GM23338 (cell line): ENCODE measurements around the gene ZNF76. TPM values are rescaled to one million over a fixed set of nuclear protein-coding genes. Genes with fewer than 3 reads are reported as not detected.

Experiments
- ATAC-seq: fragments of 200-7000 bp; cut with Tn5 transposase; 3 replicates; pipeline ENCODE4 v1.9.1; 2020
- DNase-seq: peaks from one replicate; pipeline ENCODE4 v3.0.0-alpha.2; 2015; ENCODE audit warnings: low spot score
- H2AFZ ChIP-seq: fragments of 200-600 bp; sonication (generic); 2 replicates; pipeline ENCODE4 v1.8.0; 2016; ENCODE audit warnings: antibody characterized with exemption, mild to moderate bottlenecking, moderate library complexity
- H3F3A ChIP-seq: fragments of 200-600 bp; sonication (generic); replicated peaks from 2 replicates; pipeline ENCODE4 v1.8.0; 2017; ENCODE audit warnings: antibody characterized with exemption, mixed run types, low read depth
- H3K27ac ChIP-seq: fragments of 200-600 bp; sonication (generic); 2 replicates; pipeline ENCODE4 v1.6.1; 2016; ENCODE audit warnings: low read depth
- H3K27me3 ChIP-seq: fragments of 200-600 bp; sonication (generic); 2 replicates; pipeline ENCODE4 v1.8.0; 2016; ENCODE audit warnings: mild to moderate bottlenecking, mixed run types, moderate library complexity; ENCODE audit not compliant: insufficient read depth
- H3K36me3 ChIP-seq: fragments of 200-600 bp; sonication (generic); 2 replicates; pipeline ENCODE4 v1.8.0; 2016; ENCODE audit warnings: mild to moderate bottlenecking; ENCODE audit not compliant: insufficient read depth
- H3K4me1 ChIP-seq: fragments of 200-600 bp; sonication (generic); 2 replicates; pipeline ENCODE4 v1.8.0; 2016; ENCODE audit warnings: mild to moderate bottlenecking, moderate library complexity; ENCODE audit not compliant: insufficient read depth
- H3K4me2 ChIP-seq: fragments of 200-600 bp; sonication (generic); 2 replicates; pipeline ENCODE4 v1.7.1; 2017; ENCODE audit warnings: mixed run types
- H3K4me3 ChIP-seq: fragments of 200-600 bp; sonication (generic); 2 replicates; pipeline ENCODE4 v1.6.1; 2016; ENCODE audit warnings: mixed run types
- H3K79me2 ChIP-seq: fragments of 200-600 bp; sonication (generic); replicated peaks from 2 replicates; pipeline ENCODE4 v1.8.0; 2017; ENCODE audit warnings: mild to moderate bottlenecking; ENCODE audit not compliant: insufficient read depth
- H3K9me2 ChIP-seq: fragments of 200-600 bp; sonication (generic); 2 replicates; pipeline ENCODE4 v1.8.0; 2017; ENCODE audit not compliant: insufficient read depth
- H4K20me1 ChIP-seq: fragments of 200-600 bp; sonication (generic); replicated peaks from 2 replicates; pipeline ENCODE4 v1.8.0; 2017; ENCODE audit warnings: mild to moderate bottlenecking; ENCODE audit not compliant: insufficient read depth
- H3K27ac Mint-ChIP-seq: 2 replicates; pipeline ENCODE4 v1.8.0; 2020; ENCODE audit warnings: inconsistent platforms, mild to moderate bottlenecking, moderate library complexity, mixed read lengths
- H3K27me3 Mint-ChIP-seq: 3 replicates; pipeline ENCODE4 v1.8.0; 2022; ENCODE audit warnings: low read depth, mild to moderate bottlenecking, moderate library complexity, mixed read lengths, inconsistent platforms; ENCODE audit not compliant: insufficient read depth, poor library complexity
- H3K36me3 Mint-ChIP-seq: 3 replicates; pipeline ENCODE4 v1.8.0; 2021; ENCODE audit warnings: low read depth, mild to moderate bottlenecking, inconsistent platforms, moderate library complexity, mixed read lengths
- H3K4me1 Mint-ChIP-seq: 3 replicates; pipeline ENCODE4 v1.8.0; 2020; ENCODE audit warnings: mild to moderate bottlenecking, inconsistent platforms, mixed read lengths
- H3K4me3 Mint-ChIP-seq: 3 replicates; pipeline ENCODE4 v1.8.0; 2021; ENCODE audit warnings: moderate library complexity, mild to moderate bottlenecking, inconsistent platforms, mixed read lengths
- H3K9me3 Mint-ChIP-seq: 3 replicates; pipeline ENCODE4 v1.8.0; 2020; ENCODE audit warnings: moderate library complexity, mild to moderate bottlenecking, inconsistent platforms, mixed read lengths
- ETS1 ChIP-seq: IDR thresholded peaks from 2 replicates; pipeline ENCODE4 v1.6.1; 2016; ENCODE audit warnings: antibody characterized with exemption
- EZH2 ChIP-seq: fragments of 200-600 bp; sonication (generic); IDR thresholded peaks from one replicate; pipeline ENCODE4 v1.8.0; 2017; ENCODE audit warnings: antibody characterized with exemption, mild to moderate bottlenecking, low read depth; ENCODE audit not compliant: unreplicated experiment
- EZH2phosphoT487 ChIP-seq: fragments of 200-600 bp; sonication (generic); IDR thresholded peaks from one replicate; pipeline ENCODE4 v1.8.1; 2018; ENCODE audit warnings: antibody characterized with exemption; ENCODE audit not compliant: unreplicated experiment
- JUNB ChIP-seq: IDR thresholded peaks from one replicate; pipeline ENCODE4 v1.6.1; 2016; ENCODE audit warnings: antibody characterized with exemption; ENCODE audit not compliant: unreplicated experiment
- NANOG ChIP-seq: IDR thresholded peaks from 2 replicates; pipeline ENCODE4 v1.6.1; 2016; ENCODE audit warnings: antibody characterized with exemption, borderline replicate concordance
- REST ChIP-seq: IDR thresholded peaks from one replicate; pipeline ENCODE4 v1.6.1; 2018; ENCODE audit warnings: antibody characterized with exemption; ENCODE audit not compliant: unreplicated experiment
- ZNF331 ChIP-seq: fragments of 250-450 bp; sonication (Bioruptor Pico); IDR thresholded peaks from 2 replicates; pipeline ENCODE4 v1.5.0; 2020; ENCODE audit warnings: low read depth, mild to moderate bottlenecking, moderate library complexity
- polyA plus RNA-seq: library from polyadenylated mRNA; unstranded; fragments of >200 nt; fragmentation: Nextera tagmentation; extraction: Ambion mirVana; gene quantifications from 2 replicates; pipeline ENCODE4 v1.2.1, GENCODE V29; 2016
- total RNA-seq: library from RNA; depleted of rRNA; stranded (reverse); fragments of >200 nt; shearing (Covaris generic); gene quantifications from 2 replicates; pipeline ENCODE4 v1.2.3, GENCODE V29; 2014
- TF ChIP-seq, protein P1 (sequence below), 2 experiments: fragments of 200-600 bp in 1 of 2; sonication (generic) in 1 of 2; conservative IDR thresholded peaks; 2 replicates each; pipeline versions ENCODE4 v1.5.1 to v1.6.1; 2016 to 2017; ENCODE audit warnings: antibody characterized with exemption in 2 of 2, low read depth in 2 of 2, mild to moderate bottlenecking in 2 of 2, moderate library complexity in 1 of 2
- TF ChIP-seq, protein P2 (sequence below): fragments of 250-450 bp; sonication (Bioruptor Pico); IDR thresholded peaks from 2 replicates; pipeline ENCODE4 v1.5.0; 2020; ENCODE audit warnings: mild to moderate bottlenecking, moderate library complexity

Gene ZNF76
- total and polyA plus RNA-seq, 2 experiments from 2014 or later = 12.5 to 18.8 TPM

DNA sequence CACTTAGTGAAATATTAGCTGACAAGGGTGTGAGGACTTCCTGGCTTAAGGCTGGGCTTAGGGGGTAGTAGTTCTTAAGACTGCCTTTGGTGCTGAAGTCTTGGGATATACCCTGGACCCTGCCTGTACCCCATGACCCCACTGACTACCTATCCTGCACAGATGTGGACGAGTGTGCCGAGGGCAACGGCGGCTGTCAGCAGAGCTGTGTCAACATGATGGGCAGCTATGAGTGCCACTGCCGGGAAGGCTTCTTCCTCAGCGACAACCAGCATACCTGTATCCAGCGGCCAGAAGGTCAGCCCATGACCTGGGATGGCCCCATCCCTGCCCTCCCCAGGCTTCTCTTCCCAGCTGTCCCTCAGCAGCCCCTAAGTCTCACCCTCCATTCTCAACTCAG is 28.0 kb upstream of the ZNF76 start:
- ATAC-seq = no peak
- H3K4me2 ChIP-seq = no peak overlapping the region

GRCh38 chr6:35234901-35235300 is 24.6 kb upstream of the ZNF76 start:
- Histone ChIP-seq H3K27ac (no peak overlapping the region), H3K36me3 (no peaks in the 10 kb centered on the region), H3K4me1 (peaks cover 29% of the 10 kb centered on the region), H3K79me2 (no peaks in the 10 kb centered on the region), H2AFZ (no peak overlapping the region), H3K4me2 (no peak overlapping the region), H3K4me3 (no peak overlapping the region), H3F3A (no peaks in the 10 kb centered on the region), H4K20me1 (peaks cover 12% of the 10 kb centered on the region; the same call in 1 of the 2 replicates), H3K9me2 (no peaks in the 10 kb centered on the region), H3K27me3 (peaks cover 42% of the 10 kb centered on the region)
- ATAC-seq (no peak), DNase-seq (no peak)
- Mint-ChIP-seq H3K27me3 (peaks cover 30% of the 10 kb centered on the region), H3K4me1 (peaks cover 37% of the 10 kb centered on the region), H3K27ac (no peak overlapping the region), H3K36me3 (peaks cover 28% of the 10 kb centered on the region), H3K4me3 (no peak overlapping the region), H3K9me3 (peaks cover 24% of the 10 kb centered on the region)
- TF ChIP-seq ZNF331 (CRISPR knock-in tag) (no peak), EZH2 (no peak), NANOG (no peak), EZH2phosphoT487 (no peak), REST (no peak), ETS1 (no peak), JUNB (no peak)
- TF ChIP-seq, protein P1, sequence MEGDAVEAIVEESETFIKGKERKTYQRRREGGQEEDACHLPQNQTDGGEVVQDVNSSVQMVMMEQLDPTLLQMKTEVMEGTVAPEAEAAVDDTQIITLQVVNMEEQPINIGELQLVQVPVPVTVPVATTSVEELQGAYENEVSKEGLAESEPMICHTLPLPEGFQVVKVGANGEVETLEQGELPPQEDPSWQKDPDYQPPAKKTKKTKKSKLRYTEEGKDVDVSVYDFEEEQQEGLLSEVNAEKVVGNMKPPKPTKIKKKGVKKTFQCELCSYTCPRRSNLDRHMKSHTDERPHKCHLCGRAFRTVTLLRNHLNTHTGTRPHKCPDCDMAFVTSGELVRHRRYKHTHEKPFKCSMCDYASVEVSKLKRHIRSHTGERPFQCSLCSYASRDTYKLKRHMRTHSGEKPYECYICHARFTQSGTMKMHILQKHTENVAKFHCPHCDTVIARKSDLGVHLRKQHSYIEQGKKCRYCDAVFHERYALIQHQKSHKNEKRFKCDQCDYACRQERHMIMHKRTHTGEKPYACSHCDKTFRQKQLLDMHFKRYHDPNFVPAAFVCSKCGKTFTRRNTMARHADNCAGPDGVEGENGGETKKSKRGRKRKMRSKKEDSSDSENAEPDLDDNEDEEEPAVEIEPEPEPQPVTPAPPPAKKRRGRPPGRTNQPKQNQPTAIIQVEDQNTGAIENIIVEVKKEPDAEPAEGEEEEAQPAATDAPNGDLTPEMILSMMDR (conservative IDR thresholded peaks at IDR 0.05; ENCODE audit: low read depth in 2 of 2) = no peak
- TF ChIP-seq, protein P2, sequence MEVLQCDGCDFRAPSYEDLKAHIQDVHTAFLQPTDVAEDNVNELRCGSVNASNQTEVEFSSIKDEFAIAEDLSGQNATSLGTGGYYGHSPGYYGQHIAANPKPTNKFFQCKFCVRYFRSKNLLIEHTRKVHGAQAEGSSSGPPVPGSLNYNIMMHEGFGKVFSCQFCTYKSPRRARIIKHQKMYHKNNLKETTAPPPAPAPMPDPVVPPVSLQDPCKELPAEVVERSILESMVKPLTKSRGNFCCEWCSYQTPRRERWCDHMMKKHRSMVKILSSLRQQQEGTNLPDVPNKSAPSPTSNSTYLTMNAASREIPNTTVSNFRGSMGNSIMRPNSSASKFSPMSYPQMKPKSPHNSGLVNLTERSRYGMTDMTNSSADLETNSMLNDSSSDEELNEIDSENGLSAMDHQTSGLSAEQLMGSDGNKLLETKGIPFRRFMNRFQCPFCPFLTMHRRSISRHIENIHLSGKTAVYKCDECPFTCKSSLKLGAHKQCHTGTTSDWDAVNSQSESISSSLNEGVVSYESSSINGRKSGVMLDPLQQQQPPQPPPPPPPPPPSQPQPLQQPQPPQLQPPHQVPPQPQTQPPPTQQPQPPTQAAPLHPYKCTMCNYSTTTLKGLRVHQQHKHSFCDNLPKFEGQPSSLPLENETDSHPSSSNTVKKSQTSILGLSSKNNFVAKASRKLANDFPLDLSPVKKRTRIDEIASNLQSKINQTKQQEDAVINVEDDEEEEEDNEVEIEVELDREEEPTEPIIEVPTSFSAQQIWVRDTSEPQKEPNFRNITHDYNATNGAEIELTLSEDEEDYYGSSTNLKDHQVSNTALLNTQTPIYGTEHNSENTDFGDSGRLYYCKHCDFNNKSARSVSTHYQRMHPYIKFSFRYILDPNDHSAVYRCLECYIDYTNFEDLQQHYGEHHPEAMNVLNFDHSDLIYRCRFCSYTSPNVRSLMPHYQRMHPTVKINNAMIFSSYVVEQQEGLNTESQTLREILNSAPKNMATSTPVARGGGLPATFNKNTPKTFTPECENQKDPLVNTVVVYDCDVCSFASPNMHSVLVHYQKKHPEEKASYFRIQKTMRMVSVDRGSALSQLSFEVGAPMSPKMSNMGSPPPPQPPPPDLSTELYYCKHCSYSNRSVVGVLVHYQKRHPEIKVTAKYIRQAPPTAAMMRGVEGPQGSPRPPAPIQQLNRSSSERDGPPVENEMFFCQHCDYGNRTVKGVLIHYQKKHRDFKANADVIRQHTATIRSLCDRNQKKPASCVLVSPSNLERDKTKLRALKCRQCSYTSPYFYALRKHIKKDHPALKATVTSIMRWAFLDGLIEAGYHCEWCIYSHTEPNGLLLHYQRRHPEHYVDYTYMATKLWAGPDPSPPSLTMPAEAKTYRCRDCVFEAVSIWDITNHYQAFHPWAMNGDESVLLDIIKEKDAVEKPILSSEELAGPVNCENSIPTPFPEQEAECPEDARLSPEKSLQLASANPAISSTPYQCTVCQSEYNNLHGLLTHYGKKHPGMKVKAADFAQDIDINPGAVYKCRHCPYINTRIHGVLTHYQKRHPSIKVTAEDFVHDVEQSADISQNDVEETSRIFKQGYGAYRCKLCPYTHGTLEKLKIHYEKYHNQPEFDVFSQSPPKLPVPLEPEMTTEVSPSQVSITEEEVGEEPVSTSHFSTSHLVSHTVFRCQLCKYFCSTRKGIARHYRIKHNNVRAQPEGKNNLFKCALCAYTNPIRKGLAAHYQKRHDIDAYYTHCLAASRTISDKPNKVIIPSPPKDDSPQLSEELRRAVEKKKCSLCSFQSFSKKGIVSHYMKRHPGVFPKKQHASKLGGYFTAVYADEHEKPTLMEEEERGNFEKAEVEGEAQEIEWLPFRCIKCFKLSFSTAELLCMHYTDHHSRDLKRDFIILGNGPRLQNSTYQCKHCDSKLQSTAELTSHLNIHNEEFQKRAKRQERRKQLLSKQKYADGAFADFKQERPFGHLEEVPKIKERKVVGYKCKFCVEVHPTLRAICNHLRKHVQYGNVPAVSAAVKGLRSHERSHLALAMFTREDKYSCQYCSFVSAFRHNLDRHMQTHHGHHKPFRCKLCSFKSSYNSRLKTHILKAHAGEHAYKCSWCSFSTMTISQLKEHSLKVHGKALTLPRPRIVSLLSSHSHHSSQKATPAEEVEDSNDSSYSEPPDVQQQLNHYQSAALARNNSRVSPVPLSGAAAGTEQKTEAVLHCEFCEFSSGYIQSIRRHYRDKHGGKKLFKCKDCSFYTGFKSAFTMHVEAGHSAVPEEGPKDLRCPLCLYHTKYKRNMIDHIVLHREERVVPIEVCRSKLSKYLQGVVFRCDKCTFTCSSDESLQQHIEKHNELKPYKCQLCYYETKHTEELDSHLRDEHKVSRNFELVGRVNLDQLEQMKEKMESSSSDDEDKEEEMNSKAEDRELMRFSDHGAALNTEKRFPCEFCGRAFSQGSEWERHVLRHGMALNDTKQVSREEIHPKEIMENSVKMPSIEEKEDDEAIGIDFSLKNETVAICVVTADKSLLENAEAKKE = no peak

More for the DNA sequence above, 28.0 kb upstream of the ZNF76 start:
- TF ChIP-seq ZNF331 (CRISPR knock-in tag) (no peak), NANOG (no peak)
- Histone ChIP-seq H3K27ac (no peak overlapping the region), H3K4me1 (0 out of 2 replicates have a peak, but pooled peaks cover 4% of the 10 kb centered on the region), H4K20me1 (peaks cover 3% of the 10 kb centered on the region), H3K27me3 (peaks cover 19% of the 10 kb centered on the region), H3K4me3 (no peak overlapping the region), H3K9me2 (no peaks in the 10 kb centered on the region), H3F3A (no peaks in the 10 kb centered on the region), H2AFZ (no peak overlapping the region), H3K36me3 (no peaks in the 10 kb centered on the region), H3K79me2 (no peaks in the 10 kb centered on the region)
- H3K9me3 Mint-ChIP-seq = peaks cover 24% of the 10 kb centered on the region
- no peak for DNase-seq
- H3K27me3 Mint-ChIP-seq = peaks cover 17% of the 10 kb centered on the region
- peaks cover 28% of the 10 kb centered on the region for H3K36me3 Mint-ChIP-seq
- H3K4me3 Mint-ChIP-seq = no peak overlapping the region
- peaks cover 6% of the 10 kb centered on the region for H3K4me1 Mint-ChIP-seq
- no peak overlapping the region for H3K27ac Mint-ChIP-seq
